ELF-1 (cell line): Measurements from ENCODE around the gene TNP1.

ENCODE experiments used
- DNase-seq: peaks from one replicate; pipeline ENCODE4 v3.0.0-alpha.2; 2016; ENCODE audit warnings: low read depth, low spot score

TNP1 gene

GRCh38 chr2:216842636-216843035, 17.2 kb downstream of the TNP1 start:
- DNase-seq, result peak; percentile 18

DNA sequence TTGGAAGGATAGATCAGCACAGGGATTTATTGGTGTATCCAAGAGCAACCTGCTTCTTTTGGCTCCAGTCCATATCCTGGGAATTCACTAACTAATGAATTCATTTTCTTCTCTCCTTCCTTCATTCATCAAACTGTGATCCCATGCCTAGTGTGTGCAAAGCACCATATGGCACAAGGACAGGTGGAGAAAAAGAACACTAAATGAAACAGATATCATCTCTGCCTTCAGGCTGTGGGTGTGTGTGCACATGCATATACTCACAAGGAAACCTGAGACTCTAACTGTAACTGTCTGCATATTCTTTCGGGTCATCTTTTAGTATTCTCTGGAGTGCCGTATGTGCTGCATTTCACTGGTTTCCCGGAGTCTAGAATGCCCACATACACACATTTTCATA, 20.2 kb downstream of the TNP1 start:
- DNase-seq, result no peak

DNA sequence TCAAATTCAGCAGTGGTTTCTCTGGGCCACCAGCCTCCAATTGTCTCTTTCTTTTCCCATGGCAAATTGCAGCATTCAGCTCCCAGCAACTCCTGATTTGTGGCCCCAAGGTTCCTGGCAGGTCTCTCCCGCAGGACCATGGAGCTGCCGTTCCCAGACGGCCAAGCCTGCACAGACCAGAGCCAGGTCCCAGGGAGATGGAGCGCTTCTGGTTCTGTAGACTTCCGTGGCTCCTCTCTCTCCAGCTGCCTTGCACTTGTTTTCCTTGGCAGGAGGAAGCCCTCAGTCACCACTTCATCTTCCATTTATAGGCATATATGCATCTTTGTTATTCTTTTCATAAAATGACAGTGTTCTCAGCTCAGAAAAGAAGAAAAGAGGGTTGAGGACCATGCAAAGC, 21.7 kb downstream of the TNP1 start:
- DNase-seq, result no peak

DNA sequence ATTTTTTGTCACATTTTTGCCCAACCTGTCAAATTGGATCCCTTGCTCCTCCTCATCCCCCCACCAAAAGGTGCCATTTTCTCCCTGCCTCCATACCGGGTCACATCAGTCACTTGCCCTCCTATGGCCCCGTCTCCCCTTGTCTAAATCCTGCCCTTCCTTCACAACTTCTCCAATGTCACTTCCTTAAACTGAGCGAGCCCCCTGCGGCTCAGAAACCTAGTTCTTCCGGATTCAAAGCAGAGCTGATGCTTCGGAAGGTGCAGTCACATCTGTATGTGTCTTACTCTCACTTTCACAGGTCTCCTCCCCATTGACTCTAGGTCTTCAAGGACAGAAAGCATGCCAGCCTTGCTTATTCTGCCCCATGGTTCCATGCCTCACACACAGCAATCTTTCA, 22.1 kb downstream of the TNP1 start:
- no peak for DNase-seq

GRCh38 chr2:216833061-216833460, 26.8 kb downstream of the TNP1 start:
- no peak for DNase-seq

DNA sequence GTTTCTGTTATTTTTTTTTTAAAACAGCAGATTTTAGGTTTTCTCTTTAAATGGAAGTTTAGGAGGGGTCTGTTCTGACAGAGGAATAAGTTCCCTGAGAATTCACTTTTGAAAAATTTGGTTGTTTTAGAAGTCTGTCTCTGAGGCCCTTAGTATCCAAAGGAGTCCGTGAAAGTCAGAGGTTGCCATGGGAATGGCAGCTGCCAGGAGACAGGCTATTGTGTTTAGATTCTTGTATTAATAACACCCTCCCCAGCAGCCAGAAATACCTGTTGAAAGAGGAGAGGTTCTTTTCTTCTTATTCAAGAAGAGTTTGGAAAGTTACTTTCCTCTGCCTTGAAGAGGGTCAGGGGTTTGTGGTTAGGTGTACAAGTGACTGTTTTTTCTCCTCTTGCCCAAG, 29.5 kb downstream of the TNP1 start:
- DNase-seq, result no peak

- no peak for DNase-seq
Measured at GRCh38 chr2:216829533-216829932, 30.3 kb downstream of the TNP1 start.

GRCh38 chr2:216827073-216827720, 32.7 kb downstream of the TNP1 start:
- peak; percentile 7 for DNase-seq

DNA sequence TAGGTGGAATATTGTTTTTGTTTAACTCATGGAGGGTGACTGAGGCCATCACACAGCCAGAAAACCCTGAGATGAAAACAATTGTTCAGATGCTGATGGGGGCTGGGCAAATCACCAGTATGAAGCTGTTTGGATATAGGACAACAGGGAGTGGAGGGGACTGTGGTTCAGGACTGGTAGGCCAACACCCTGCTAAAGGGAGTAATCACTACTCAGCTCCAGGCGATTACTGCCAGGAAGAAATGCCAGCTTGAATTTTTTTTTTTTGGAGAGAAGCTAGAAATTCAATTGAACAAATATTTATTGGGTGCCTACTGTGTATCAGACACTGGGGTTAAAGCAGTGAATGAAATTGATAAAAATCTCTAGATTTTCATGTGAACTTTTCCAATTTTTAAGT, 37.4 kb downstream of the TNP1 start:
- DNase-seq, result no peak

DNA sequence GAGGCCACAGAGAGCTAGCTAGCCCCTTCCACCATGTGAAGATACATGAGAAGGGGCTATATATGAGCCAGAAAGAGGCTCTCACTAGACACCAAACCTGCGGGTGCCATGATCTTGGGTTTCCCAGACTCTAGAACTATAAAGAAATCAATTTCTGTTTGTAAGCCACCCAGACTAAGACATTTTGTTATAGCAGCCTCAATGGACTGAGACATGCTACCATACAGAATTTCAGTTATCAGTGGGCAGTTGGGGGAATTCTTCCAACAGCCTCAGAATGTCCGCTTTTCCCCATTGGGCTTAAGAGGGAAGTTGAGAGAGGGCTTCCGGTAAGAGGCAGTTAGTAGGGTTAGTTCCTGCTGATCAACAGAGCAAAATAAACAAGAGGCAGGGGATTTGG, 39.2 kb downstream of the TNP1 start:
- no peak for DNase-seq

DNA sequence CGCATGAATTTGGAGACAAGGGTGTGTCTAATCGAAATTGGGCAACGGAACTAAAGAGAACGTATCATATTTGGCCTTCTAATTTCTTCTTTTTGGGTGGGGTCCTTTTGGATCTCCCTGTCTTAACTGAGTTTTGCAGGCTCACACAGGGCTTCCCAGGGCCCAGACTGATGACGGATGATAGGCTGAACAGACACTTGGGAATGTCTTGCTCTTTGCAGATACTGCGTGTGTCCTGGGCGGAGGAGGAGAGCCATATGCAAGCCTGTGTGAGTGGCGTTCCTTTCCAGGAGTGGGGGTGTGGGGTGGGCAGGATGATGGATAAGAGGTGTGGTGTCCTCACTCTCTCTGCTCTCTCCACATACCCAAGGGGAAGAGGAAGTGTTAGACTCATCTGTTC, 40.1 kb downstream of the TNP1 start:
- DNase-seq, result no peak

DNA sequence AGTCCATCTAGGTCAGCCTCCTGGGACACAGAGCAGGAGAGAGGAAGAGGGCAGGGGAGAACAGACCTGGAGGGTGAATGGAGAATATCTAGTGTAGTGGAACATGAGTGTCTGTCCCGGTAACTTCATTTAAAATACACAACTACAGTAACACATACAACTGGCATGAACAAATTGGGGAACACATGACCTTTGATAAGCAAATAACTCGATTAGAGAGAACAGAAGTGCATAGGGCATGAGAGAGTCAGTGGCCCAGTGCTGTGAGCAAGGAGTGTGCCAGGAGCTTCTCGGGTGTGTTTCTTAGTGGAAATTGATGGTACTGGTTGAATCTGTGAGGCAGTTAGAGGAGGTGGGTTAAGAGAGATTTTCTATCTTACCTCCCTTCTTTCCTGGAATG, 40.8 kb downstream of the TNP1 start:
- DNase-seq, result no peak

DNA sequence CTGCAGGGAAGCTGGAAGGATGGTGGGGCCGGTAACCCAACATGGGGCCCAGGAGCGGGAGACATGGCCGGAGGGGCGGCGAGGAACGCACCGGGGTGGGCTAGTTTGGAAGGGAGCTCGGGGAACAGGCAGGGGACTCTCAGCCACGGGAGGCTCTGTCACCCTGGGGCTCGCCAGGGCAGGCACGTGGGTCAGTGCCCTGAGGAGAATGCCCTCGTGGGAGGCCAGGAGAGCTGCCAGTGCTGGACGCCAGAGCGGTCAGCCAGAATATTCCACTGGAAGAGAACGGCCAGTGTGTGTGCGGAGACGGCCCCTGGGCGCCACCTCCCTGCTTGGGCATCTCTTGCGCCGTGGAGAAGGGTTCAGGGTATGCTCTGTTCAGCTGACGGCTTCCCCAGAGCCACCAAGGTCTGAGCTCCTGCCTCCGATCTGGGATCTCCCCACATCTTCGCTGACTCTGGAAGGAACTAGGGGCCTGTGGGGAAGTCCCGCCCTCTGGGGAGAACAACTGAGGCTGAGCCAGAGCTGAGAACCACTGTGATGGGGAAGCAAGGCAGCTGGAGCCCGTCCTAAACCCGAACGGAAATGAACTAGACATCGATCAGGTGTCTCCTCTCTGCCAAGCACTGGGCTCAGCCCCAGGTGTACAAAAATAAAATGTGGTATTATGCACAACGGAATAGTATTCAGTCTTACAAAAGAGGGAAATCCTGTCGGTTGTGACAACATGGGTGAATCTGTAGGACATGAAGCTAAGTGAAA, 49.3 kb downstream of the TNP1 start:
- DNase-seq, result no peak
